GM19467 (cell line): Measurements from ENCODE around the gene GGTA1.

Experiments used
- ATAC-seq: cut with Tn5 transposase; IDR thresholded peaks from one replicate; pipeline ENCODE4 v1.9.1; 2021; ENCODE audit warnings: mild to moderate bottlenecking, moderate library complexity; ENCODE audit not compliant: unreplicated experiment

Gene GGTA1

DNA sequence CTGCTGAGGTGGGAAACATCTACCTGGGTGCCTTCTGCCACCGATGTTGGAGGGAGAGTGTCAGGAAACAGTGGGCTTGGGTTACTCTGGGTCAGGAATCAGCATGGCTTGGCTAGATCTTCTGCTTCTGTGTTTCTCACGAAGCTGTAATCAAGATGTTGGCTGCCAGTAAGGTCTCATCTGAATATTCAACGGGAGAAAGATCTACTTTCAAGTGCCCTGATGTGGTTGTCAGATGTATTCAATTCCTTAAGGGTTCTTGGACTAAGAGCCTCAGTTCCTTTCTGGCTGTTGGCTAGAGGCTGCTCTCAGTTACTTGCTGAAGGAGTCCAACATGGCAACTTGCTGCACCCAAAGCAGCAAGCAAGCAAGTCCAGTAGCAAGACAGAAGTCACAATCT lies 87.7 kb downstream of the GGTA1 start:
- ATAC-seq: no peak

DNA sequence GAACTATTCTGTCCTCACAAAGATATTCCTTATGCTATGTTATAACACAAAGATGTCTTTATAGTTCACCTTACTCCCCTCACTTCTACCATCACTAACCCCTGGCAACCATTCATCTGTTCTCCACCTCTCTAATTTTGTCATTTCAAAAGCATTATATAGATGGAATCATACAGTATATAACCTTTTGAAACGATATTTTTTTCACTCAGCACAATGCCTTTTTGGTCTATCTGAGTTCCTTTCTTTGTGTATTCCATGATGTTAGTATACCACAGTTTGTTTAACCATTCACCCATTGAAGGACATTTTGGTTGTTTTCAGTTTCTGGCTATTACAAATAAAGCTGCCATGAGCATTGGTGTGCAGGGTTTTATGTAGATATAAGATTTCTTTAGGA lies 93.7 kb downstream of the GGTA1 start:
- no peak for ATAC-seq
